ENCODE results near the gene GOSR1. TPM values are rescaled to one million over a fixed set of nuclear protein-coding genes. Genes with fewer than 3 reads are reported as not detected.
"Not testable (repeated sequence)": the region's sequence is repeated elsewhere in the genome, so short reads cannot be mapped to it uniquely, and the experiment has no call there.

The GOSR1 gene
- total RNA-seq, 4 donors from 2014 or later = 36.3 to 70.4 (median 54.7) TPM

- H3K27me3 ChIP-seq; intact Hi-C loops (cut with DNase I); H3K4me1 ChIP-seq; H3K4me3 ChIP-seq (replicated peaks in 1 of 3); H3K36me3 ChIP-seq; DNase-seq; H3K9me3 ChIP-seq; H3K27ac ChIP-seq: not testable (repeated sequence)
- WGBS, 2 donors = 87% methylated on average over 15 to 17 of the region's 17 CpGs
Observed at GRCh38 chr17:30575648-30576325, 98.6 kb downstream of the GOSR1 start.

GRCh38 chr17:30576326-30576861 is 99.2 kb downstream of the GOSR1 start:
- Histone ChIP-seq H3K4me1 (no peaks in the 10 kb centered on the region), H3K27ac (no peak overlapping the region), H3K9me3 (no peaks in the 10 kb centered on the region), H3K27me3 (no peaks in the 10 kb centered on the region), H3K4me3 (replicated peaks in 1 of 3) (no peak overlapping the region), H3K36me3 (no peaks in the 10 kb centered on the region)
- no peak for DNase-seq
- intact Hi-C loops (cut with DNase I) = no loop called here
- WGBS, 2 donors = 89% methylated on average over 22 to 23 of the region's 30 CpGs
- no peak for TF ChIP-seq POLR2A (IDR thresholded peaks at IDR 0.05)
- no peak for TF ChIP-seq CTCF (IDR thresholded peaks at IDR 0.05)

Other genes starting within 250 kb of the GOSR1 start
- gene SLC6A4, start 241.7 kb upstream of the GOSR1 start, total RNA-seq = 1 to 10 TPM in 1 of 4 donors, under 1 TPM in 3; under 0.01 to 4.9 (median 0.20) TPM
- gene BLMH, start 185.5 kb upstream of the GOSR1 start, total RNA-seq = 10 to 100 TPM; 17.5 to 31.7 (median 27.1) TPM
- gene TMIGD1, start 143.4 kb upstream of the GOSR1 start, total RNA-seq = not detected
- gene CPD, start 98.5 kb upstream of the GOSR1 start, total RNA-seq = 100 to 1,000 TPM in 1 of 4 donors, 10 to 100 TPM in 3; 58.2 to 102 (median 79.9) TPM

All from thyroid gland (tissue), 4 donors.